Epithelial cell of proximal tubule (primary cell): ENCODE data around the gene RALGDS. TPM values are rescaled to one million over a fixed set of nuclear protein-coding genes. Genes with fewer than 3 reads are reported as not detected.

Source experiments
- DNase-seq: peaks from one replicate; pipeline ENCODE4 v3.0.0-alpha.2; 2011; ENCODE audit warnings: low read depth
- H3K4me3 ChIP-seq: 2 replicates; pipeline ENCODE4 v1.5.1; 2011; ENCODE audit warnings: low read depth, mild to moderate bottlenecking, low read length
- CTCF ChIP-seq: conservative IDR thresholded peaks from 2 replicates; pipeline ENCODE4 v1.5.1; 2012; ENCODE audit warnings: low read depth, mild to moderate bottlenecking, low read length
- total RNA-seq: library from RNA; depleted of rRNA; stranded (reverse); fragments of >200 nt; gene quantifications from 2 replicates; pipeline ENCODE4 v1.2.3, GENCODE V29; 2015

RALGDS gene
- total RNA-seq, 1 donor from 2014 or later: 39.0 TPM

DNA sequence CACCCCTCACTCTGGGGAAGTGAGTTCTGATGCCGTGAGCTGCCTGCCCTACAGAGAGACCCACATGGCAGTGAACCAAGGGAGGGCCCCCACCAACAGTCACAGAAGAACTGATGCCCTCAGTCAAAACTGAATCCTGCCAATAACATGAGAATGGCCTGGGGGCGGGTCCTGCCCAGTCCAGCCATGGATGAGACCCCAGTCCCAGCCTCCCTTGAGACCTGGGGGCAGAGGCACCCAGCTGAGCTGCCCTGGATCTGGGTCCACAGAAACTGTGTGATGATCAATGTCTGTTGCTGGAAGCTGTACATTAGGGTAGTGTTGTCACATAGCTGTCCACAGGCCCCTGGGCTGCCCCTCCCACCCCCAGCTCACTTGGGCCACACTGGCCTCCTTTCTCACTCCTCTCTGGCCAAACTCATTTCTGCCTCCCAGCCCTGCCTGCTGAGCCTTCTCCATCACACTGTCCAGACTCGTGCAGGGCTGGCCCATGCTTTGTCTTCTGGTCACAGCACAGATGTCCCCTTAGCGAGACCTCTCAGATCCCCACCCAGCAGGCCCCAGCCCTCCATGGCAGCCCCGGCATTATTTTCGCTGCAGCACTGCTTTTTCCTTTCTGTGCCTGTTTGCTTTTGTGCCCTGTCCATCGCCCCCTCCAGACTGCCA lies 25.8 kb upstream of the RALGDS start:
- no peak for TF ChIP-seq CTCF
- DNase-seq: no peak
- peak overlapping the region; percentile 44 for H3K4me3 ChIP-seq

GRCh38 chr9:133144904-133145851 lies 24.1 kb upstream of the RALGDS start:
- no peak for TF ChIP-seq CTCF
- H3K4me3 ChIP-seq: peak overlapping the region; percentile 45
- no peak for DNase-seq

DNA sequence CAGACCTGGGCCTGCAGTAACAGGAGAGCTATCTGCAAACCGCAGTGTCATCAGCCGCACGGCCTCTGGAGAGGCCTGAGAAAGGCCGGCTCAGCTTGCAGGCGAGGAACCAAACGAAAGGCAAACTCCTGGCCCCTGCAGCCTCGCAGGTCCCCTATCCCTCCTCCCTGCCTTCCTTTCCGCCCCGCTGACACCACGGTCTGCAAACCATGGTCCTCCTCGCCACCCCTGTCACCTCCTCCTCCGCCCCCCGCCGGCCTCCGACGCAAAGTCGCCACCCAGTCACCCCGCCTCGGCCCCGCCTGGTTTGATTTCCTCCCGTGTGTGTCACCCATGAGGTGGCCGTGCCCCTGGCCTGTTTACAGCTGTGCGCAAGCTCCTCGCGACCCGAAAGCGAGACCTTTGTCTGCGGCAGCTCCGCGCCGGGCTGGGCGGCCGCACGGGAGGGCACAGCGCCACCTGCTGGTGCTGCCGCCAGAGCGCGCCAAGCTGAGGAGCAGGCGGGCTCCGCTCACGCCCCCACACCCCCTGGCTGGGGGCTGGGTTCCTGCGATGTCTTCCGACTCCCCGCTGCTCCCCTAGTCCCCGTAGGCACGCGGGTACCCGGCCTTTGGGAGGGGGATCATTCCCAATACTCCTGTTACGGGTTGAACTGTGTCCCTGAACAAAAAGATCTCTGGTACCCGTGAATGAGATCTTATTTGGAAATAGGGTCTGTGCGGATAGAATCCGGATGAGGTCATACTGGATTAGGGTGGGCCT lies 23.3 kb upstream of the RALGDS start:
- TF ChIP-seq CTCF: peak; percentile 88
- DNase-seq: no peak
- H3K4me3 ChIP-seq: peak overlapping the region; percentile 45

- no peak overlapping the region for H3K4me3 ChIP-seq
- no peak for DNase-seq
- TF ChIP-seq CTCF: no peak
Measured at GRCh38 chr9:133143639-133144141, 22.6 kb upstream of the RALGDS start.

DNA sequence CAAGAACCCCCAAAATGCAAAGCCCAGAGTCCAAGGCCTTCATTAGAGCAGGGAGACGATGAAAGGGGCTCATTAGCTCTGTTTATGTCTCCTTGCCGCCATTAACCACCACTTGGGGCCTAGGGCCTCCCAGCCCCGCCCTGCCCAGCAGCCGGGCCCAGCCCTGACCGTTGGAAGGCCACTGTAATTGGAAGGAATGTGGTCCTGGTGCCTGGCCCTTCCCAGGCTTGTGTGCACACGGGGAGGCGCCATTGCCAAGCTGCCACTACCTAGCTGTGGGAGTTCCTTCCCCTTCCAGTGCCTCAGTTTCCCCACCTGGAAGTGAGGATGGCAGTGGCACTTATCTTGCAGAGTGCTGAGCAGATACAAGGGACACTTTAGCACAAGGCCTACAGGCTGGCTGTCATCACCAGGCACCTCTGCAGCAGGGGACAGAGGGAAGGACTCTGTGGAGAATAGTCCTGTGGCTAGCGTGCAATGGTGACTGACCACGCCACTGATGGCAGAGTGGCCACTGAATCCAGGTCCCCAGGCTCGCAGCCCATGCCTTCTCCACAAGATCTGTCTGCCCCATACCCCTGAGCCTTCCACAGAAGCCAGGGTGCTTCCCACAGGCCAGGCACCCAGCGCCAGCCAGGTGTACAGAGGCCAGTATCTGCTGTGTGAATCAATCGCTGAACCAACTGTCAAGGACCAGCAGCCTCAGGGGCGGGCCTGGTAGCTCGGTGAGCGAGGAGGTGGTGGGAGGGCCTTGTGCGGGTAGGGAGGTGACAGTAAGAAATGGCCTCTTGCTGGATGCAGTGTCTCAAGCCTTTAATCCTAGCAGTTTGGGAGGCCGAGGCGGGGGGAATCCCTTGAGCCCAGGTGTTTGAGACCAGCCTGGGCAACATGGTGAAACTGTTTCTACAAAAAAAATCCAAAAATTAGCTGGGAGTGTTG lies 21.9 kb upstream of the RALGDS start:
- TF ChIP-seq CTCF: no peak
- DNase-seq: no peak
- H3K4me3 ChIP-seq: no peak overlapping the region
